Heart left ventricle (tissue), 16 donors: Measurements from ENCODE around the gene ANKRD2. TPM values are rescaled to one million over a fixed set of nuclear protein-coding genes. Genes with fewer than 3 reads are reported as not detected.
"Not testable (repeated sequence)": the region's sequence is repeated elsewhere in the genome, so short reads cannot be mapped to it uniquely, and the experiment has no call there.

Source experiments
- ATAC-seq, 4 donors: fragments of 200-7000 bp; cut with Tn5 transposase; one replicate each; pipeline ENCODE4 v1.9.1; 2020 to 2022; ENCODE audit warnings: moderate library complexity in 4 of 4, mild to moderate bottlenecking in 3 of 4, moderate number of reproducible peaks in 1 of 4
- DNase-seq, 5 donors: peaks; one replicate each; pipeline ENCODE4 v3.0.0-alpha.2; 2020
- H3K27ac ChIP-seq, 12 donors: fragments of 200-600 bp; sonication (generic) in 4 of 12; one replicate each; pipeline versions ENCODE4 v1.5.0 to v1.8.0; 2016 to 2022; ENCODE audit warnings: mild to moderate bottlenecking in 2 of 12
- H3K27me3 ChIP-seq, 9 donors: fragments of 200-600 bp; sonication (generic) in 2 of 9; one replicate each; pipeline versions ENCODE4 v1.5.1 to v1.8.0; 2016 to 2022; ENCODE audit warnings: mild to moderate bottlenecking in 3 of 9
- H3K36me3 ChIP-seq, 9 donors: fragments of 200-600 bp; sonication (generic) in 2 of 9; one replicate each; pipeline versions ENCODE4 v1.5.0 to v1.8.0; 2018 to 2022; ENCODE audit warnings: mild to moderate bottlenecking in 2 of 9
- H3K4me1 ChIP-seq, 12 donors: fragments of 200-600 bp; sonication (generic) in 4 of 12; one replicate each; pipeline versions ENCODE4 v1.5.0 to v1.8.0; 2016 to 2022; ENCODE audit warnings: mild to moderate bottlenecking in 3 of 12
- H3K4me3 ChIP-seq, 12 donors: fragments of 200-600 bp; sonication (generic) in 4 of 12; one replicate each; pipeline versions ENCODE4 v1.5.0 to v1.8.0; 2017 to 2022; ENCODE audit warnings: mild to moderate bottlenecking in 9 of 12, moderate library complexity in 4 of 12
- H3K9me3 ChIP-seq, 12 donors: fragments of 200-600 bp; sonication (generic) in 4 of 12; one replicate each; pipeline versions ENCODE4 v1.5.0 to v1.8.0; 2016 to 2022; ENCODE audit warnings: mild to moderate bottlenecking in 1 of 12
- POLR2A ChIP-seq, 2 donors: fragments of 450-650 bp; IDR thresholded peaks; one replicate each; pipeline ENCODE4 v1.6.1; 2017; ENCODE audit warnings: antibody characterized with exemption in 2 of 2, mild to moderate bottlenecking in 2 of 2, moderate library complexity in 2 of 2
- WGBS, 4 donors: extraction: QIAGEN DNeasy Blood & Tissue Kit in 2 of 4; methylation state at CpG; one replicate each; pipeline versions ENCODE4 v1.1.5 to v1.1.7; 2013 to 2018; 5-methylcytosine and 5-hydroxymethylcytosine counted together
- intact Hi-C, 10 donors: fragments of 100-400 bp; cut with DNase I; formaldehyde crosslinking; loops; one replicate each; pipeline versions ENCODE4 v1.11.1 to v1.14.2; 2022
- polyA plus RNA-seq, 2 donors: library from polyadenylated mRNA; stranded (reverse); fragments of 200-250 nt; gene quantifications; one replicate each; pipeline ENCODE4 v1.2.3, GENCODE V29; 2013
- total RNA-seq, 9 donors: library from RNA; depleted of rRNA in 2 of 9; stranded (reverse); fragments of >200 nt in 2 of 9; fragmentation: NEBNext Ultra II Directional in 3 of 9; extraction: Animal tissue kit (Norgen Biotek cat#: 25700) in 3 of 9; gene quantifications; one replicate each; pipeline versions ENCODE4 v1.1.0 to v1.2.4, GENCODE V29; 2016 to 2023
- TF ChIP-seq, protein P1 (sequence below), 12 donors: fragments of 200-600 bp; sonication (generic) in 4 of 12; IDR thresholded peaks; one replicate each; pipeline versions ENCODE4 v1.5.0 to v1.8.0; 2018 to 2022; ENCODE audit warnings: antibody characterized with exemption in 12 of 12, mild to moderate bottlenecking in 5 of 12
- donor health status: ischemic (EF 13 %, LVEDD 7.1; RV severe dilation, severe dysfunction).
- donor health status: healthy with polysubstance abuse.
- donor health status: DM: no; HTN: yes; CAD: no.
- donor health status: DM: no; HTN: no; CAD: no.
- donor health status: ischemic (EF 25% LVEDD 6.9; RV normal size, moderate dysfunction).
- donor health status: ischemic (EF 25% LVEDD 5.7; RV mildly dilated, moderate dysfunction).
- donor health status: healthy.
- donor health status: DM: yes; HTN: yes; CAD: no.
- donor health status: ischemic (EF 35%, LVEDD 5.7; RV mildly dilated, moderate dysfunction).
- donor health status: nonischemic (EF 11% LVEDD 7.7; RV severe dilation, severe dysfunction).
- donor health status: DM: yes; HTN: yes; CAD: no.
- donor health status: PGD.
- donor health status: ischemic (EF 29% LVEDD 5.4; RV normal size, mild dysfunction).
- donor health status: nonischemic (EF 23%, LVEDD 6.1; RV moderate dilation, normal function).

The ANKRD2 gene
- total and polyA plus RNA-seq, 11 donors: 56.7 to 2,367 (median 517) TPM

DNA sequence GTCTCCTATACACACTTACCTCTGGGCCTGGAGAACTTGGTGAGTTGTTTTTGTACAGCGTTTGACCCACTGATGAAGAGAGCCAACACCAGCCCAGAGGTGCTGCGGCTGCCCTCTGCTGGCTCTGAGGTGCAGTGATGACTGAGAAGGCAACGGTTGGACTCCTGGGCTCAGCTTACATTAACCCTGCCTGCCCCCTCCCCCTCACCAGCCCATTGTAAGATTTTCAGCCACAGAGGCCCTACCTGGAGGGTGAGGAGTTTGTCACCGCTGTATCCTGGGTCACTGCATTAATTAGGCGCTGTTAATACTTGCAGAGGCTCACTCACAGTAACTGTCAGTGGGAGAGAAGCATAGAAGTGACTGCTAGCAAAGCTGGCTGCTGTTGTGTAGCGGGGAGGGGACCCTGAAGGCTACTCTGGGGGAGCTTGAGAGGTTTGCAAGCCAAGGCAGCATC, 19.0 kb upstream of the ANKRD2 start:
- ATAC-seq (peak; percentile 87 to 91 (median 91)), DNase-seq (peak; percentile 69 to 79 (median 72))
- Histone ChIP-seq H3K27me3 (no peaks in the 10 kb centered on the region), H3K36me3 (no peaks in the 10 kb centered on the region), H3K27ac (no peak overlapping the region), H3K4me3 (no peak overlapping the region), H3K4me1 (peaks cover 0 to 42% (median 26%) of the 10 kb centered on the region in 12 donors), H3K9me3 (peaks cover 0 to 3% (median 0%) of the 10 kb centered on the region in 12 donors)
- TF ChIP-seq, protein P1, sequence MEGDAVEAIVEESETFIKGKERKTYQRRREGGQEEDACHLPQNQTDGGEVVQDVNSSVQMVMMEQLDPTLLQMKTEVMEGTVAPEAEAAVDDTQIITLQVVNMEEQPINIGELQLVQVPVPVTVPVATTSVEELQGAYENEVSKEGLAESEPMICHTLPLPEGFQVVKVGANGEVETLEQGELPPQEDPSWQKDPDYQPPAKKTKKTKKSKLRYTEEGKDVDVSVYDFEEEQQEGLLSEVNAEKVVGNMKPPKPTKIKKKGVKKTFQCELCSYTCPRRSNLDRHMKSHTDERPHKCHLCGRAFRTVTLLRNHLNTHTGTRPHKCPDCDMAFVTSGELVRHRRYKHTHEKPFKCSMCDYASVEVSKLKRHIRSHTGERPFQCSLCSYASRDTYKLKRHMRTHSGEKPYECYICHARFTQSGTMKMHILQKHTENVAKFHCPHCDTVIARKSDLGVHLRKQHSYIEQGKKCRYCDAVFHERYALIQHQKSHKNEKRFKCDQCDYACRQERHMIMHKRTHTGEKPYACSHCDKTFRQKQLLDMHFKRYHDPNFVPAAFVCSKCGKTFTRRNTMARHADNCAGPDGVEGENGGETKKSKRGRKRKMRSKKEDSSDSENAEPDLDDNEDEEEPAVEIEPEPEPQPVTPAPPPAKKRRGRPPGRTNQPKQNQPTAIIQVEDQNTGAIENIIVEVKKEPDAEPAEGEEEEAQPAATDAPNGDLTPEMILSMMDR (IDR thresholded peaks at IDR 0.05): peak; percentile 61 to 89 (median 80)
- no peak for TF ChIP-seq POLR2A (IDR thresholded peaks at IDR 0.05)
- 3 to 30% (median 20%) methylated on average over 5 to 6 of the region's 6 CpGs for WGBS, 4 donors
- intact Hi-C loops: loop anchor here in 9 of 10 donors (1.0 to 10.0 kb wide), 8 partner anchors 19 to 146 kb away; partner anchors contain the start of genes MMS19 (in 4 of the 9) and UBTD1 (in 4 of the 9)

DNA sequence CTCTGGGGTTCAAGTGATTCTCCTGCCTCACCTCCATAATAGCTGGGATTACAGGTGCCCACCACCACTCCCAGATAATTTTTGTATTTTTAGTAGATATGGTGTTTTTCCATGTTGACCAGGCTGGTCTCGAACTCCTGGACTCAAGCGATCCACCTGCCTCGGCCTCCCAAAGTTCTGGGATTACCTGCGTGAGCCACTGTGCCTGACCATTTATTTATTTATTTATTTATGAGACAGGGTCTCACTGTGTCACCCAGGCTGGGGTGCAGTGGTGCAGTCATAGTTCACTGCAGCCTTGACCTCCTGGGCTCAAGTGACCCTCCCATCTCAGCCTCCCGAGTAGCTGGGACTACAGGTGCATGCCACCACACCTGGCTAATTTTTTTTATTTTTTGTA, 18.2 kb upstream of the ANKRD2 start:
- not testable (repeated sequence) for H3K4me3 ChIP-seq, H3K27me3 ChIP-seq, H3K9me3 ChIP-seq, DNase-seq, H3K36me3 ChIP-seq, H3K27ac ChIP-seq, ATAC-seq
- peaks cover 0 to 36% (median 20%) of the 10 kb centered on the region in 12 donors for H3K4me1 ChIP-seq
- intact Hi-C loops: loop anchor here in 9 of 10 donors (2.0 to 10.0 kb wide), 6 partner anchors 52 to 147 kb away; partner anchors contain the start of genes MMS19 (in 4 of the 9) and UBTD1 (in 4 of the 9)
- 94 to 98% (median 97%) methylated on average over 5 of the region's 5 CpGs for WGBS, 4 donors

DNA sequence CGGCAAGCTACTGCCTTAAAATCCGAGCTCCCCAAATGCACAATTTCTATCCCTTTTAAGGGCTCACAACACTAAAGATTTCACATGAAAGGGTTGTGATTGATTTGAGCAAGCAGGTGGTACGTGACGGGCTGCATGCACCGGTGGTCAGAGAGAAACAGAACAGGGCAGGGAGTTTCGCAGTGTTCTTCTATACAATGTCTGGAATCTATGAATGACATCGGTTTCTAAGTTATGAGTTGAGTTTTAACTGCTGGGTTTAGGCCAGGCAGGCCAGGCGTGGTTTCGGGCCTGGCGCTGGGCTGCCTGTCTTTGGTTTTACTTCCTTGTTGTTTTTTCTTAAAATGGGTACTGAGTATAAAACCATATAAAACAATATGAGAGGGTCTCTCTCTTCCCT, 17.0 kb upstream of the ANKRD2 start:
- H3K27ac ChIP-seq, H3K9me3 ChIP-seq, H3K27me3 ChIP-seq, H3K36me3 ChIP-seq, ATAC-seq, H3K4me3 ChIP-seq, DNase-seq: not testable (repeated sequence)
- intact Hi-C loops: loop anchor here in 2 of 10 donors (2.0 to 10.0 kb wide), 2 partner anchors 61 to 93 kb away; partner anchors contain the start of genes MMS19 (in 2 of the 2) and UBTD1 (in 2 of the 2)
- H3K4me1 ChIP-seq: peaks cover 0 to 24% (median 10%) of the 10 kb centered on the region in 12 donors
- WGBS, 4 donors: 86 to 99% (median 97%) methylated on average over 7 to 10 of the region's 10 CpGs

DNA sequence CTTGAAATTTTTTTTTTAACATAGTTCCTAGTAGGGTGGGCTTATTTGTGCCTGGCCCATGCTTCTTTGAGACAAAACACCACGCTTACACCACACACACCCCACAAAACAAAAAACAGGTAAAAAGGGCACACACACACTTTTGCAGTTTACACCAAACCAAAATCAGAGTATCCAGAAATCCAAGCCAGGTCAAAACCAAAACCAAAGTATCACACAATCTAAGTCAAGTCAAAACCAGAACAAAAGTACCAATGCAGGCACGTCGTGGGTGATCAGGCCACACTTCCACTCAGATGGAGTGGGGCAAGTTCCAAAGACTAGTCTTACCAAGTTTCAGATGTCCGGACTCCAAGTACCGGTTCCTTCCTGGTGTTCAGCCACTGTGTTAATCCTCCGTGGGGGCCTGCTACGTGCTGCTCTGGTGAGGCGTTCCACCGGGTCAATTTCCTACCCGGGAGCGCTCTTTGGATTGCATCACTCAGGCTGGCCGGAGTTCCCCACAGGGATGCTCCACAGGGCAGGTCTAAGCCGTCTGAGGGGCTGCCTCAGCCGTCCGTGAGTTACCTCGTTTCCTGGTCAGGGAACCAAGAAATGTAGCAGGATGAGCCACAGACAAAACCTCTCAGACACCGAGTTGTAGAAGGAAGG, 11.7 kb upstream of the ANKRD2 start:
- ATAC-seq (peak in 2 of 4 donors; percentile 54 to 68), DNase-seq (peak in 3 of 5 donors; percentile 51 to 63 (median 56))
- 71 to 81% (median 77%) methylated on average over 12 to 17 of the region's 17 CpGs for WGBS, 4 donors
- Histone ChIP-seq H3K4me1 (peaks cover 0 to 10% (median 0%) of the 10 kb centered on the region in 12 donors), H3K27ac (peak overlapping the region in 7 of 12 donors; percentile 8 to 67 (median 52)), H3K4me3 (peak overlapping the region in 7 of 12 donors; percentile 15 to 52 (median 30))
- H3K9me3 ChIP-seq, H3K27me3 ChIP-seq, H3K36me3 ChIP-seq: not testable (repeated sequence)
- intact Hi-C loops: loop anchor here in 1 of 10 donors (1.0 kb wide), 1 partner anchor 18 kb away; no protein-coding TSS in a partner anchor

DNA sequence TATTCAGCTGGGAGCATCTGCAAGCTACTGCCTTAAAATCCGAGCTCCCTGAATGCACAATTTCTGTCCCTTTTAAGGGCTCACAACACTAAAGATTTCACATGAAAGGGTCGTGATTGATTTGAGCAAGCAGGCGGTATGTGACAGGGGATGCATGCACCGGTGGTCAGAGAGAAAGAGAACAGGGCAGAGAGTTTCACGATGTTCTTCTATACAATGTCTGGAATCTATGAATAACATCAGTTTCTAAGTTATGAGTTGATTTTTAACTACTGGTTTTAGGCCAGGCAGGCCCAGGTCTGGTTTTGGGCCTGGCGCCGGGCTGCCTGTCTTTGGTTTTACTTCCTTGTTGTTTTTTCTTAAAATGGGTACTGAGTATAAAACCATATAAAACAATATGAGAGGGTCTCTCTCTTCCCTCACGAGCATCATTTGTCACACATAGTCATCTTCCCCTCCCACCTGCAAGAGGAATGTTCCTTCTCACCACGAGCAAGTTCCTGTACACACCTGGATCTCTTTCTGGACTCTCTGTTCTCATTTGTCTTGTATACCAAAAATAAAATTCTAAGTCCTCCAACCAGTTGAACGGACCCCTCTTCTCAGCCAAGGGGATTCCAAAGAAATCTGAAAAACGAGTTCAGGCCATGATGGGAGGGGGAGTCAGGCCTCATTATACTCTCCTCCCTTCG, 11.0 kb upstream of the ANKRD2 start:
- not testable (repeated sequence) for H3K36me3 ChIP-seq, H3K27me3 ChIP-seq, H3K9me3 ChIP-seq, ATAC-seq
- DNase-seq: peak in 1 of 5 donors; percentile 9
- peak overlapping the region in 6 of 12 donors; percentile 15 to 52 (median 36) for H3K4me3 ChIP-seq
- peak overlapping the region in 5 of 12 donors; percentile 8 to 67 (median 52) for H3K27ac ChIP-seq
- 93 to 96% (median 96%) methylated on average over 12 of the region's 12 CpGs for WGBS, 4 donors
- peaks cover 0 to 10% (median 0%) of the 10 kb centered on the region in 12 donors for H3K4me1 ChIP-seq
- intact Hi-C loops: loop anchor here in 1 of 10 donors (1.0 kb wide), 1 partner anchor 18 kb away; no protein-coding TSS in a partner anchor

DNA sequence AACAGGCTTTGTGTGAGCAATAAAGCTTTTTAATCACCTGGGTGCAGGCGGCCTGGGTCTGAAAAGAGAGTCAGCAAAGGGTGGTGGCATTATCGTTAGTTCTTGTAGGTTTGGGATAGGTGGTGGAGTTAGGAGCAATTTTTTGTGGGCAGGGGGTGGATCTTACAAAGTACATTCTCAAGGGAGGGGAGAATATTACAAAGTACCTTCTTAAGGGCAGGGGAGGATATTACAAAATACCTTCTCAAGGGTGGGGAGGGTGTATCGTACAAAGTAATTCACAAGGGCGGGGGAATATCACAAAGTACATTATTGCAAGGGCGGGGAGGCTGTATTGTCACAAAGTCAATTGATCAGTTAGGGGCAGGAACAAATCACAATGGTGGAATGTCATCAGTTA, 10.2 kb upstream of the ANKRD2 start:
- H3K36me3 ChIP-seq, DNase-seq, H3K27me3 ChIP-seq, H3K27ac ChIP-seq, H3K9me3 ChIP-seq, ATAC-seq, H3K4me3 ChIP-seq, intact Hi-C loops: not testable (repeated sequence)
- WGBS, 4 donors: 98 to 99% (median 99%) methylated on average over 5 of the region's 5 CpGs
- peaks cover 0 to 10% (median 0%) of the 10 kb centered on the region in 12 donors for H3K4me1 ChIP-seq
